C4-2B (cell line): ENCODE data around the gene PTPRT.

Experiments used
- CTCF ChIP-seq: fragments of 450-650 bp; conservative IDR thresholded peaks from 2 replicates; pipeline ENCODE4 v1.5.1; 2017; ENCODE audit warnings: mild to moderate bottlenecking
- ZFX ChIP-seq: fragments of 450-650 bp; IDR thresholded peaks from 2 replicates; pipeline ENCODE4 v1.6.1; 2017

GRCh38 chr20:42258564-42259302 lies 931.0 kb downstream of the PTPRT start:
- TF ChIP-seq CTCF (no peak), ZFX (no peak)
